Muscle layer of colon (tissue), 2 donors: ENCODE measurements around the gene SMIM22.
A peak's percentile ranks its signal among the peaks of the same experiment; 100 is the strongest.

ENCODE experiments used
- H3K27ac ChIP-seq: one replicate; pipeline ENCODE4 v1.7.0; 2013; ENCODE audit warnings: low read depth, mild to moderate bottlenecking, low read length, moderate library complexity
- H3K27me3 ChIP-seq, 2 donors: one replicate each; pipeline ENCODE4 v1.7.0; 2013; ENCODE audit warnings: low read length in 2 of 2, mild to moderate bottlenecking in 2 of 2; ENCODE audit not compliant: insufficient read depth in 2 of 2, control insufficient read depth in 1 of 2
- H3K36me3 ChIP-seq: one replicate; pipeline ENCODE4 v1.7.0; 2013; ENCODE audit warnings: mild to moderate bottlenecking, low read length; ENCODE audit not compliant: insufficient read depth
- H3K4me1 ChIP-seq: one replicate; pipeline ENCODE4 v1.7.0; 2013; ENCODE audit warnings: mild to moderate bottlenecking, low read length; ENCODE audit not compliant: insufficient read depth
- H3K4me3 ChIP-seq, 2 donors: one replicate each; pipeline ENCODE4 v1.7.0; 2013; ENCODE audit warnings: low read length in 2 of 2, low read depth in 1 of 2, mild to moderate bottlenecking in 1 of 2, moderate library complexity in 1 of 2
- H3K9ac ChIP-seq: one replicate; pipeline ENCODE4 v1.7.0; 2013; ENCODE audit warnings: low read length
- H3K9me3 ChIP-seq: one replicate; pipeline ENCODE4 v1.7.0; 2013; ENCODE audit warnings: mild to moderate bottlenecking, low read length
- donor health status: abdominal sarcoma.
- donor health status: Adenocarcinoma of cecum.

The SMIM22 gene

DNA sequence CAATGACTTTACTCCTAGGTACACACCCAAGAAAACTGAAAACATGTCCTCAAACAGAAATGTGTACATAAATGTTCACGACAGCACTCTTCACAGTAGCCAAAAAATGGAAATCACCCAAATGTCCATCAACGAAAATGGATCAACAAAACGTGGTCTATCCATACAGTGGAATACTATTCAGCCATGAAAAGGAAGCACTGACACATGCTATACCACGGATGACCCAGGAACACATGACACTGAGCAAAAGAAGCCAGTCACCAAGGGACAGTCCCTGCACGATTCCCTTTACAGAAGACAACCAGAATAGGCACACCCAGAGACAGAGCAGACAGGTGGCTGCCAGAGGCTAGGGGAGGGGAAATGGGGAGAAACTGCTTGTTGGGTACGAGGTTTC, 39.5 kb upstream of the SMIM22 start:
- Histone ChIP-seq H3K27me3 (no peaks in the 10 kb centered on the region), H3K9ac (no peak overlapping the region), H3K4me1 (no peaks in the 10 kb centered on the region), H3K36me3 (peaks cover 75% of the 10 kb centered on the region), H3K4me3 (no peak overlapping the region), H3K27ac (no peak overlapping the region), H3K9me3 (peaks cover 4% of the 10 kb centered on the region)

DNA sequence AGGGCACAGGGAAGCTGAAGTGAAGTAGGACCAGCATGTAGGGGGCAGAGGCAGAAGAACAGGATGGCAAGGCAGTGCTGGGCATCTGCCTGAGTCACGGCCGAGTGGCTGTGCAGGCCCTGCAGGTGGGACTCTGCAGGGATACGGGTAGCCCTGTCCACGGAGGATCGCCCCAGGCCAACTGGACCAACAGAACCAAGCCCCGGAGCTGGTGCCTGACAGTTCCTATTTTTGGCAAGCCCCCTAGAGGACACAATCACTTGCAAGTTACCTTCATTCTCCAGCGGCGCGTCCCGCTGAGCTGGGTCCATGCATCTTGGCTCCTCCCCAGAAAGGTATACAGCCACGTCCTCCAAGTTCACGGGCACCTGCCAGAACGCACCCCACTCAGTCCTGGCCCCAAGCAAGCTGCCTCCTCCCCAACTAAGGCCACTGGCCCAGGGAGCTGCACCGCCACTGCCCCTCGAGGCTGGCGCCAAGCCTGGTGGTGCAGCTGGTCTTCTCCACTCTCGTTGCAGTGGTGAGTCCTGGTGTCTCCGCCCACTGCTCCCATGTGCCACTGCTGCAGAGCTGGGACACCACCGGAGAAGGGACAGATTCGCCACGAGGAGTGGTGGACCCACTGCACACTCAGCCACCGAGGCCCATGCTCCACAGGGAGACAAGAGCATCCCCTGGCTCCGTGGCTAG, 34.8 kb upstream of the SMIM22 start:
- Histone ChIP-seq H3K4me3 (no peak overlapping the region), H3K9ac (no peak overlapping the region), H3K36me3 (peaks cover 68% of the 10 kb centered on the region), H3K9me3 (peaks cover 4% of the 10 kb centered on the region), H3K4me1 (peaks cover 6% of the 10 kb centered on the region), H3K27me3 (no peaks in the 10 kb centered on the region), H3K27ac (no peak overlapping the region)

DNA sequence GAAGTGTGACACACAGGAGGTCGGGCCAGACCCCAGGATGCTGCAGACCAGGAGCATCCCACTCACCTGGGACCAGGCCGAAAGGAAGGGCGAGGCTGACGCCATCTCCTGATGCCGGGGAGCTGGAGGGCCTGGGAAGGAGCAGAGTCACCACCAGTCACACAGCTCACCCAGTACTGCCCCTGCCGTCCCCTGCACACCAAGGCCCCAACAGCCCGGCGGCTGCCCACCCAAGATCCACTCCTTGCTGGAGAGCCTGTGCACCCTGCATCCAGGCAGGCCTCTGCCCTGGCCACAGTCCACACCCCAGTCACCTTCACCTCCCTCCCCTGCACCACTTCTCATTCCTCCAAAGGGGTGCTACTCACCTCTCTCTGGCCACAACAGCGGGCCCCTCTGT, 33.0 kb upstream of the SMIM22 start:
- H3K4me1 ChIP-seq = peaks cover 17% of the 10 kb centered on the region
- no peaks in the 10 kb centered on the region for H3K27me3 ChIP-seq
- H3K9me3 ChIP-seq = no peaks in the 10 kb centered on the region
- peaks cover 61% of the 10 kb centered on the region for H3K36me3 ChIP-seq
- H3K9ac ChIP-seq = no peak overlapping the region
- no peak overlapping the region for H3K4me3 ChIP-seq
- no peak overlapping the region for H3K27ac ChIP-seq

- H3K27me3 ChIP-seq = no peaks in the 10 kb centered on the region
- no peak overlapping the region for H3K9ac ChIP-seq
- no peaks in the 10 kb centered on the region for H3K9me3 ChIP-seq
- H3K4me3 ChIP-seq = no peak overlapping the region
- H3K36me3 ChIP-seq = peaks cover 51% of the 10 kb centered on the region
- peaks cover 25% of the 10 kb centered on the region for H3K4me1 ChIP-seq
- no peak overlapping the region for H3K27ac ChIP-seq
Observed at GRCh38 chr16:4763791-4764190, 31.4 kb upstream of the SMIM22 start.

DNA sequence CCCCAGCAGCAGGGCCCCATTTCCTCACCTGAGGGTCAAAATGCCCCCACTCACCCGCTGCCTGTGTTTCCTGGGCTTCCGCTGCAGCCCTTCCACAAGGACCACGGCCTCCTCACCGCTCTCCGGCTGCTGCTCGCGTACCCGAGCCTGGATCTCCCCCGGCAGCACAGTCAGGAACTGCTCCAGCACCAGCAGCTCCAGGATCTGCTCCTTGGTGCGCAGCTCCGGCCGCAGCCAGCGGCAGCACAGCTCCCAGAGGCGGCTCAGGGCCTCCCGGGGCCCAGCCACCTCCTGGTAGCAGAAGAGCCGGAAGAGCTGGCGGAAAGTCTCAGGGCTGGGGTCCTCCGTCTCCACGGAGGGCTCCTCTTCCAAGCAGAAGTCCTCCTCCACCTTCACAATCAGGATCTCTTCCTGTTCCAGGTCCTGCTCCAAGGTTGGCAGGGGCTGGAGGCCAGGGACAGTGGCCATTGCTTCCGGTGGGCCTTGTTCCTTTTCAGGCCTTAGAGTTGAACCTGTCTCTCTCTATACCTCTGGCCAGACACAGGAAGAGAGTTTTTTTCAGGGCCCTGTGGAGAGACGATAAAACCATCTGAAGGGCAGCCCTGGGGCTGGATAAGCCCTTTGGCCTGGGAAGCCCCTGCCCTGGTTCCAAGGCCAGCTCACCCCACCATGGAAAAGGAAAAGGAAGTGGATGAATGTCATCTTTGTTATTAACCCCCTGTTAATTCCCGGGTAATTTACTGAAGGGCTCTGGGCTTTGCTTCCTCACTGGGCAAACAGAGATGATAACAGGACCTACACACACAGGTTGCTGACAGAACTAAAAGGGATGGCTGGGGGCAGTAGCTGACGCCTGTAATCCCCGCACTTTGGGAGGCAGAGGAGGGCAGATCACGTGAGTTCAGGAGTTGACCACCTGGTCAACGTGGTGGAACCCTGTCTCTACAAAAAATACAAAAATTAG, 29.4 kb upstream of the SMIM22 start:
- peaks cover 29% of the 10 kb centered on the region for H3K4me1 ChIP-seq

DNA sequence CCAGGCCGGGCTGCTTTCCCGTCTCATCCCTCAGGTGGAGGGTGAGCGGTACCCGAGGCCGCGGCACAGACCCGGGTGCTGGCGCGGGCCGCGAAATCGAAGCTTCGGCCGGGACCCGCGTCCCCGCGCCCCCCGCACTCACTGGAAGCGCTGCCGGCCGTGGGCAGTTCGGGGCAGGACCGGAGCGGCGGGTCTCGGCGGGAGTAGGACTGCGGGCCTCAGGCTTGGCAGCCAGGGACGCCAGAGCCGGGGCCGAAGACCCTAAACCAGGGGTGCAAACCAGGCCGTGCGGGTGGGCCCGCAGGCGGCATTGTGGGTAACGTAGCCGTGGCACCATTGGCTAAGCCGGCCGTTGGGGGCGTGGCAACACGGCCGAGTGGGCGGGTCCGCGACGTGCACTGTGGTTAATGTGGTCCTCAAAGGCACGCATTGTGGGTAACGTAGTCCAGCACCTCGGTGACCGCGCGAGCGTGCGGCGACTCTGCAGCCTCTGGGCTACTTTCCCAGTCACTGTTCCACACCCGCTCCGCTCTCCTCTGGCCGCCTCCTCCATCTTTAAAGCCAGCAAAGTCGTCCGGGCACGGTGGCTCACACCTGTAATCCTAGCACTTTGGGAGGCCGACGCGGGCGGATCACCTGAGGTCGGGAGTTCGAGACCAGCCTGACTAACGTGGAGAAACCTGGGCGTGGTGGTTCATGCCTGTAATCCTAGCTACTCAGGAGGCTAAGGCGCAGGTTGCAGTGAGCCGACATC, 28.1 kb upstream of the SMIM22 start, which contains the start of gene ZNF500:
TSS of gene ZNF500 (minus strand) at position 288 of the 754 bp plus-strand sequence. CDS start 1,184 bp downstream, outside the sequence.
- Histone ChIP-seq H3K27me3 (no peaks in the 10 kb centered on the region), H3K4me3 (peak within 1 kb of the TSS; percentile 74 to 78), H3K27ac (peak within 1 kb of the TSS; percentile 92), H3K36me3 (peaks cover 22% of the 10 kb centered on the region), H3K9ac (peak within 1 kb of the TSS; percentile 58), H3K9me3 (no peaks in the 10 kb centered on the region), H3K4me1 (peaks cover 29% of the 10 kb centered on the region)

More for the DNA sequence above, 29.4 kb upstream of the SMIM22 start:
- Histone ChIP-seq H3K9ac (peak overlapping the region; percentile 58), H3K4me3 (peak overlapping the region; percentile 68 to 78), H3K27me3 (no peaks in the 10 kb centered on the region), H3K9me3 (no peaks in the 10 kb centered on the region), H3K36me3 (peaks cover 31% of the 10 kb centered on the region), H3K27ac (no peak overlapping the region)

GRCh38 chr16:4767872-4768548, 27.2 kb upstream of the SMIM22 start:
- Histone ChIP-seq H3K9ac (peak overlapping the region; percentile 69), H3K27ac (peak overlapping the region; percentile 92), H3K36me3 (peaks cover 17% of the 10 kb centered on the region), H3K4me3 (peak overlapping the region; percentile 24 to 74), H3K9me3 (no peaks in the 10 kb centered on the region), H3K4me1 (peaks cover 29% of the 10 kb centered on the region), H3K27me3 (no peaks in the 10 kb centered on the region)

GRCh38 chr16:4768549-4769305, 26.4 kb upstream of the SMIM22 start:
- H3K27ac ChIP-seq = peak overlapping the region; percentile 92
- H3K4me3 ChIP-seq = peak overlapping the region; percentile 61 to 74
- H3K36me3 ChIP-seq = peaks cover 10% of the 10 kb centered on the region
- peak overlapping the region; percentile 69 for H3K9ac ChIP-seq
- H3K27me3 ChIP-seq = no peaks in the 10 kb centered on the region
- H3K4me1 ChIP-seq = peaks cover 29% of the 10 kb centered on the region
- H3K9me3 ChIP-seq = no peaks in the 10 kb centered on the region

- peak overlapping the region; percentile 61 to 74 for H3K4me3 ChIP-seq
- H3K4me1 ChIP-seq = peaks cover 29% of the 10 kb centered on the region
- peak overlapping the region; percentile 77 for H3K27ac ChIP-seq
- no peaks in the 10 kb centered on the region for H3K9me3 ChIP-seq
- H3K27me3 ChIP-seq = no peaks in the 10 kb centered on the region
- no peak overlapping the region for H3K9ac ChIP-seq
- H3K36me3 ChIP-seq = peaks cover 5% of the 10 kb centered on the region
Observed at GRCh38 chr16:4769306-4769638, 25.9 kb upstream of the SMIM22 start.

GRCh38 chr16:4771646-4772045, 23.5 kb upstream of the SMIM22 start:
- H3K36me3 ChIP-seq = no peaks in the 10 kb centered on the region
- H3K9me3 ChIP-seq = no peaks in the 10 kb centered on the region
- H3K27me3 ChIP-seq = no peaks in the 10 kb centered on the region
- H3K4me3 ChIP-seq = no peak overlapping the region
- H3K9ac ChIP-seq = no peak overlapping the region
- peaks cover 12% of the 10 kb centered on the region for H3K4me1 ChIP-seq
- H3K27ac ChIP-seq = no peak overlapping the region
